ENCODE results near the gene PCDH12.

The PCDH12 gene

GRCh38 chr5:141908796-141909195 is 49.2 kb downstream of the PCDH12 start:
- no peak for DNase-seq (ENCODE audit: low read depth)

DNA sequence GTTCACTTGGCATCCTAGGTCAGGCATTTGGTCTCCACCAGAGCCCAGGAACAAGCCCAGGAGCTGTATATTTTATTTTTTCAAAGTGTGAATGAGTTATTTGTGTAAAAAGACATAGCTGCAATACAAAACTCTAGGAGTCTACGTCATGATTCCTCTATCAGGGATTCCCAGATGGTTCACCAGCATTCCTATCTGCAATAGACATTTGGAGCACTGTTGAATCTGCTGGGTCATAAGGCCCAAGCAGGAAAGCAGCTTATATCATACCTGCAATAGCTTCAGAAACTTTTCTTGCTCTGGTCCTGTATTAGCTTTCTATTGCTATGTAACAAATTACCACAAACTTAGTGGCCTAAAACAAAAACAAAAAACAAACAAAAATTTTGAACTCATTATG is 51.0 kb downstream of the PCDH12 start:
- DNase-seq (ENCODE audit: low read depth), result no peak

GRCh38 chr5:141906517-141906916 is 51.5 kb downstream of the PCDH12 start:
- DNase-seq (ENCODE audit: low read depth), result no peak

GRCh38 chr5:141904551-141904950 is 53.5 kb downstream of the PCDH12 start:
- DNase-seq (ENCODE audit: low read depth), result no peak

GRCh38 chr5:141903261-141903660 is 54.7 kb downstream of the PCDH12 start:
- no peak for DNase-seq (ENCODE audit: low read depth)

GRCh38 chr5:141902015-141902814 is 55.8 kb downstream of the PCDH12 start:
- DNase-seq (ENCODE audit: low read depth), result no peak

DNA sequence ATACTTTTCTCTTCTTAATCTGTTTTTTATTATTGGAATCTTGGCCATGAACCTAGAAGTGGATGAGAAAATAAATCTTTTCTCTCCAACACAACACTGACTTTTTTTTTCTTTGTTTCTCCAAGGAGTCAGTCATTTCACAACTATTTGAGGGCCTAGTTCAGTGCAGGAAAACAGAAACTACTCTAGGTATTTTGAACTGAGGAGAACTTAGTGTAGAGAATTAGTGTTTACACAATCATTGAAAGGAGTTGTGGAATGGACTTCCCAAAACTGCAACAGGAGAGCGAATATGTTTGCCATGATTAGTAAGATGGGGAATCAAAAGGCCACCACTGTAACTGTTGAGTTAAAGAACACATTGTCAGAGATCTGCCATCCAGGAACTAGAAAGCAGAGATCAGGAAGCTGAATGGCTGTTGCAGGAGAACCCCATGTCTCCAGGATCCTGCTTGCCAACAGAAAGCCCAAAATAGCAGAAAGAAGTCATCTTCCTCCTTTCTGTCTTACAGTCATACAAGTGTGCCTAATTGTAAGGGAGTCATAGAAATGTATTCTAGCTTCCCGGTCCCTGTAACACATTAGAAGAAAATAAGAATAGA is 59.5 kb downstream of the PCDH12 start:
- no peak for DNase-seq (ENCODE audit: low read depth)

DNA sequence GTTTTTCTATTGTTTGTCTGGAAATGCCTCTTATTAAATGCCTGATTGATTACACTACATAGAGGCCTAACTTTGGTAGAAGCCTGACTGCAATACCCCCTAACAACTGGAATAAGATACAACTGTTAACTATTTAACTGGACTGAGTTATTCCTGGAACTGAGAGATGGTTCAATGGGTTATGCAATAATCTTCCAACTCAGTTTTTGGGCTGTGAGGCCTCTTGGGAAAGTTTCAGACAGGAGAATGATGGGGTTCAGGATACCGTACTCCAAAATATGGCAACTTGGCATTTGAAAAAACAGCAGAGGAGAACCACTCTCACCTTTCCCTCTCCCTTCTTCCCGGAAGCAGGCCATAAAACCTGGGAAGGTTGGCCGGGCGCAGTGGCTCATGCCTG is 60.6 kb downstream of the PCDH12 start:
- no peak for DNase-seq (ENCODE audit: low read depth)
